Astrocyte of the cerebellum (primary cell): ENCODE data around the gene CPAMD8.
A peak's percentile ranks its signal among the peaks of the same experiment; 100 is the strongest.
"Not testable (repeated sequence)": the region's sequence is repeated elsewhere in the genome, so short reads cannot be mapped to it uniquely, and the experiment has no call there.

Source experiments
- DNase-seq: peaks from one replicate; pipeline ENCODE4 v3.0.0-alpha.2; 2011; ENCODE audit warnings: low read depth
- H3K4me3 ChIP-seq: 2 replicates; pipeline ENCODE4 v1.5.1; 2011; ENCODE audit warnings: mild to moderate bottlenecking, low read depth, low read length, moderate library complexity
- CTCF ChIP-seq: IDR thresholded peaks from 2 replicates; pipeline ENCODE4 v1.5.1; 2012; ENCODE audit warnings: low read length, low read depth, moderate library complexity, mild to moderate bottlenecking; ENCODE audit errors: missing control alignments
- in situ Hi-C: cut with HindIII; loops from 2 replicates; pipeline ENCODE4 v1.10.0; 2017; ENCODE audit warnings: low sequenced_read_pairs

The CPAMD8 gene

GRCh38 chr19:16878181-16878965, 148.2 kb downstream of the CPAMD8 start:
- in situ Hi-C loops = no loop called here
- no peak for DNase-seq
- H3K4me3 ChIP-seq = no peak overlapping the region
- no peak for TF ChIP-seq CTCF

GRCh38 chr19:16877581-16877980, 149.0 kb downstream of the CPAMD8 start:
- DNase-seq = no peak
- no peak for TF ChIP-seq CTCF
- in situ Hi-C loops = no loop called here
- H3K4me3 ChIP-seq = no peak overlapping the region

- TF ChIP-seq CTCF = no peak
- in situ Hi-C loops = no loop called here
- H3K4me3 ChIP-seq = no peak overlapping the region
- DNase-seq = peak; percentile 57
Observed at GRCh38 chr19:16876904-16877361, 149.7 kb downstream of the CPAMD8 start.

GRCh38 chr19:16875584-16876555, 150.7 kb downstream of the CPAMD8 start:
- H3K4me3 ChIP-seq = no peak overlapping the region
- no peak for DNase-seq
- in situ Hi-C loops = no loop called here
- no peak for TF ChIP-seq CTCF

GRCh38 chr19:16874978-16875299, 151.7 kb downstream of the CPAMD8 start:
- DNase-seq, in situ Hi-C loops, H3K4me3 ChIP-seq: not testable (repeated sequence)

- in situ Hi-C loops = no loop called here
Observed at GRCh38 chr19:16874250-16874977, 152.2 kb downstream of the CPAMD8 start.

More at GRCh38 chr19:16874250-16874977, 152.2 kb downstream of the CPAMD8 start:
- no peak for DNase-seq
- TF ChIP-seq CTCF = no peak
- no peak overlapping the region for H3K4me3 ChIP-seq
